Activated T-helper 2 cell treated with anti-CD3 and anti-CD28 coated beads, Interferon-gamma antibody, Interleukin-2, Interleukin-4, amounts not matched to agents 10 μg/mL and 5 μg/mL and 100 μg/mL, durations not matched to agents 14 hours and 24 hours and 36 hours (primary cell): Measurements from ENCODE around the gene THRAP3. TPM values are rescaled to one million over a fixed set of nuclear protein-coding genes. Genes with fewer than 3 reads are reported as not detected.

Experiments used
- DNase-seq: peaks from one replicate; pipeline ENCODE4 v3.0.0; 2021; ENCODE audit warnings: low spot score
- H3K27ac Mint-ChIP-seq: one replicate; pipeline ENCODE4 v1.8.0; 2021; ENCODE audit warnings: mixed read lengths
- H3K27me3 Mint-ChIP-seq: one replicate; pipeline ENCODE4 v1.8.0; 2021; ENCODE audit warnings: low read depth, mixed read lengths
- H3K36me3 Mint-ChIP-seq: one replicate; pipeline ENCODE4 v1.8.0; 2021; ENCODE audit warnings: low read depth, mixed read lengths
- H3K4me1 Mint-ChIP-seq: one replicate; pipeline ENCODE4 v1.8.0; 2021; ENCODE audit warnings: low read depth, mixed read lengths
- H3K4me3 Mint-ChIP-seq: one replicate; pipeline ENCODE4 v1.8.0; 2021; ENCODE audit warnings: low read depth, mild to moderate bottlenecking, moderate library complexity, mixed read lengths
- H3K9me3 Mint-ChIP-seq: one replicate; pipeline ENCODE4 v1.8.0; 2021; ENCODE audit warnings: mixed read lengths
- intact Hi-C: fragments of 100-400 bp; cut with micrococcal nuclease; formaldehyde crosslinking; loops from one replicate; pipeline ENCODE4 v1.15.1; 2023
- total RNA-seq: library from RNA; stranded (reverse); gene quantifications from 2 replicates; pipeline ENCODE4 v1.2.3, GENCODE V29; 2022

Gene THRAP3
- total RNA-seq, 1 donor from 2014 or later, result 164 TPM

- no peaks in the 10 kb centered on the region for H3K4me1 Mint-ChIP-seq
- no peak overlapping the region for H3K27ac Mint-ChIP-seq
- H3K36me3 Mint-ChIP-seq, result no peaks in the 10 kb centered on the region
- peaks cover 4% of the 10 kb centered on the region for H3K27me3 Mint-ChIP-seq
- H3K4me3 Mint-ChIP-seq, result no peak overlapping the region
- H3K9me3 Mint-ChIP-seq, result no peaks in the 10 kb centered on the region
- intact Hi-C loops, result no loop called here
- no peak for DNase-seq
Observed at GRCh38 chr1:36198641-36199040, 25.6 kb upstream of the THRAP3 start.

GRCh38 chr1:36199934-36200741, 24.1 kb upstream of the THRAP3 start:
- intact Hi-C loops, result no loop called here
- Mint-ChIP-seq H3K4me1 (no peaks in the 10 kb centered on the region), H3K36me3 (no peaks in the 10 kb centered on the region), H3K27ac (no peak overlapping the region), H3K4me3 (no peak overlapping the region), H3K9me3 (no peaks in the 10 kb centered on the region), H3K27me3 (peaks cover 4% of the 10 kb centered on the region)
- no peak for DNase-seq

GRCh38 chr1:36203027-36203553, 21.2 kb upstream of the THRAP3 start:
- H3K27me3 Mint-ChIP-seq, result peaks cover 4% of the 10 kb centered on the region
- DNase-seq, result no peak
- H3K4me3 Mint-ChIP-seq, result no peak overlapping the region
- H3K4me1 Mint-ChIP-seq, result peaks cover 9% of the 10 kb centered on the region
- no peaks in the 10 kb centered on the region for H3K9me3 Mint-ChIP-seq
- intact Hi-C loops, result no loop called here
- no peaks in the 10 kb centered on the region for H3K36me3 Mint-ChIP-seq
- no peak overlapping the region for H3K27ac Mint-ChIP-seq

GRCh38 chr1:36203554-36204346, 20.5 kb upstream of the THRAP3 start:
- Mint-ChIP-seq H3K36me3 (no peaks in the 10 kb centered on the region), H3K4me3 (no peak overlapping the region), H3K27me3 (peaks cover 4% of the 10 kb centered on the region), H3K9me3 (no peaks in the 10 kb centered on the region), H3K27ac (no peak overlapping the region), H3K4me1 (peaks cover 9% of the 10 kb centered on the region)
- DNase-seq, result no peak
- intact Hi-C loops, result no loop called here

- intact Hi-C loops, result no loop called here
- Mint-ChIP-seq H3K4me1 (peaks cover 9% of the 10 kb centered on the region), H3K27ac (no peak overlapping the region), H3K9me3 (no peaks in the 10 kb centered on the region), H3K4me3 (no peak overlapping the region), H3K27me3 (peaks cover 4% of the 10 kb centered on the region), H3K36me3 (no peaks in the 10 kb centered on the region)
- no peak for DNase-seq
Observed at GRCh38 chr1:36204347-36204909, 19.8 kb upstream of the THRAP3 start.

GRCh38 chr1:36206323-36206858, 17.9 kb upstream of the THRAP3 start:
- intact Hi-C loops, result no loop called here
- no peak for DNase-seq
- Mint-ChIP-seq H3K9me3 (no peaks in the 10 kb centered on the region), H3K36me3 (no peaks in the 10 kb centered on the region), H3K4me1 (peaks cover 9% of the 10 kb centered on the region), H3K27me3 (no peaks in the 10 kb centered on the region), H3K27ac (peak overlapping the region; percentile 29), H3K4me3 (no peak overlapping the region)

- Mint-ChIP-seq H3K4me1 (peaks cover 9% of the 10 kb centered on the region), H3K4me3 (no peak overlapping the region), H3K27ac (peak overlapping the region; percentile 14), H3K36me3 (no peaks in the 10 kb centered on the region), H3K9me3 (no peaks in the 10 kb centered on the region), H3K27me3 (no peaks in the 10 kb centered on the region)
- no peak for DNase-seq
- intact Hi-C loops, result no loop called here
Observed at GRCh38 chr1:36207339-36207738, 16.9 kb upstream of the THRAP3 start.

- intact Hi-C loops, result no loop called here
- H3K27me3 Mint-ChIP-seq, result no peaks in the 10 kb centered on the region
- peaks cover 12% of the 10 kb centered on the region for H3K4me1 Mint-ChIP-seq
- no peaks in the 10 kb centered on the region for H3K36me3 Mint-ChIP-seq
- H3K27ac Mint-ChIP-seq, result no peak overlapping the region
- no peak for DNase-seq
- H3K4me3 Mint-ChIP-seq, result no peak overlapping the region
- H3K9me3 Mint-ChIP-seq, result no peaks in the 10 kb centered on the region
Observed at GRCh38 chr1:36208978-36209703, 15.1 kb upstream of the THRAP3 start.

- intact Hi-C loops, result no loop called here
- H3K9me3 Mint-ChIP-seq, result no peaks in the 10 kb centered on the region
- H3K27me3 Mint-ChIP-seq, result no peaks in the 10 kb centered on the region
- H3K27ac Mint-ChIP-seq, result no peak overlapping the region
- peaks cover 12% of the 10 kb centered on the region for H3K4me1 Mint-ChIP-seq
- no peak overlapping the region for H3K4me3 Mint-ChIP-seq
- no peaks in the 10 kb centered on the region for H3K36me3 Mint-ChIP-seq
- no peak for DNase-seq
Observed at GRCh38 chr1:36211307-36211706, 12.9 kb upstream of the THRAP3 start.

- no peak overlapping the region for H3K27ac Mint-ChIP-seq
- H3K9me3 Mint-ChIP-seq, result no peaks in the 10 kb centered on the region
- no peak overlapping the region for H3K4me3 Mint-ChIP-seq
- H3K4me1 Mint-ChIP-seq, result peaks cover 9% of the 10 kb centered on the region
- DNase-seq, result no peak
- intact Hi-C loops, result no loop called here
- H3K27me3 Mint-ChIP-seq, result no peaks in the 10 kb centered on the region
- H3K36me3 Mint-ChIP-seq, result no peaks in the 10 kb centered on the region
Observed at GRCh38 chr1:36211841-36212240, 12.4 kb upstream of the THRAP3 start.

- Mint-ChIP-seq H3K27ac (no peak overlapping the region), H3K4me3 (no peak overlapping the region), H3K9me3 (no peaks in the 10 kb centered on the region), H3K27me3 (no peaks in the 10 kb centered on the region), H3K36me3 (no peaks in the 10 kb centered on the region), H3K4me1 (peaks cover 3% of the 10 kb centered on the region)
- intact Hi-C loops, result no loop called here
- DNase-seq, result no peak
Observed at GRCh38 chr1:36212782-36213181, 11.5 kb upstream of the THRAP3 start.

GRCh38 chr1:36217670-36218069, 6.6 kb upstream of the THRAP3 start:
- peaks cover 1% of the 10 kb centered on the region for H3K4me1 Mint-ChIP-seq

More at GRCh38 chr1:36217670-36218069, 6.6 kb upstream of the THRAP3 start:
- no peak for DNase-seq
- no peak overlapping the region for H3K4me3 Mint-ChIP-seq
- no peaks in the 10 kb centered on the region for H3K9me3 Mint-ChIP-seq
- intact Hi-C loops, result no loop called here
- H3K27ac Mint-ChIP-seq, result no peak overlapping the region
- no peaks in the 10 kb centered on the region for H3K36me3 Mint-ChIP-seq
- H3K27me3 Mint-ChIP-seq, result no peaks in the 10 kb centered on the region
